ENCODE results near the gene ZNF277.

The ZNF277 gene

DNA sequence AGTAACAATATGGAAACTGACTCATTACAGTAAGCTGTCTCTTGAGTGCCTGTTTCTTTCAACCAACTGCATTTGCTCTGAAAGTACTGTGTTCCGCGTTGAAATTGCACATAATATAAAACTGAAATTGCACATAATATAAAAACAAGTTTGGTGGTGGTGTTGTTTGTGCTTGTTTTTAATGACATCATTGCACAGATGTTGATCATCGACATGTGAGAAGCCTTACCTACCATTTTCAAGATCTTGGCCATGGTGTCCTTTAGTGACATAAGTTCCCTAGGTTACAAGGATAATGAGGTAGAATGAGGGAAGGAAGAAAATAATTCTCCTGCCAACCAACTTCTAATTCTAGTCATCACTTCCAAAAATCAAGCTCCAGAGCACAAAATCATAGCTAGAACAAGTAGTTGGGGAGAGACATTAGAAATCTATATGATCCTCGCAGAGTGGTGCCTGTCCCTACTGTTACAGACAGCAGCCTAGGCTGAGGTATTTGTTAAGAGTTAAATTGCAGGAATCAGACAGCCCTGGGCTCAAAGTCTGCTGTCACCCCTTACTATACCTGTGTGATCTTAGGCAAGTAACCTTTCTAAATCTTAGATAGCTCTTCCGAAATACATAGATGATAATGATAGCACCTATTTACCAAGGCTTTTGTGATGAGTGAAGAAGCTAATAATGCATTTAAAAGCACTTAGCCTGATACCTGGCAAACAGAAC is 29.6 kb upstream of the ZNF277 start:
- no peak for ATAC-seq
- TF ChIP-seq, protein P1, sequence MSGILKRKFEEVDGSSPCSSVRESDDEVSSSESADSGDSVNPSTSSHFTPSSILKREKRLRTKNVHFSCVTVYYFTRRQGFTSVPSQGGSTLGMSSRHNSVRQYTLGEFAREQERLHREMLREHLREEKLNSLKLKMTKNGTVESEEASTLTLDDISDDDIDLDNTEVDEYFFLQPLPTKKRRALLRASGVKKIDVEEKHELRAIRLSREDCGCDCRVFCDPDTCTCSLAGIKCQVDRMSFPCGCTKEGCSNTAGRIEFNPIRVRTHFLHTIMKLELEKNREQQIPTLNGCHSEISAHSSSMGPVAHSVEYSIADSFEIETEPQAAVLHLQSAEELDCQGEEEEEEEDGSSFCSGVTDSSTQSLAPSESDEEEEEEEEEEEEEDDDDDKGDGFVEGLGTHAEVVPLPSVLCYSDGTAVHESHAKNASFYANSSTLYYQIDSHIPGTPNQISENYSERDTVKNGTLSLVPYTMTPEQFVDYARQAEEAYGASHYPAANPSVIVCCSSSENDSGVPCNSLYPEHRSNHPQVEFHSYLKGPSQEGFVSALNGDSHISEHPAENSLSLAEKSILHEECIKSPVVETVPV (CRISPR knock-in tag; IDR thresholded peaks at IDR 0.05): no peak
- no peak for TF ChIP-seq PPARA (CRISPR knock-in tag; IDR thresholded peaks at IDR 0.05; ENCODE audit: borderline replicate concordance)
- TF ChIP-seq TOX (CRISPR knock-in tag; IDR thresholded peaks at IDR 0.05; ENCODE audit: borderline replicate concordance): no peak
- TF ChIP-seq ZNF8 (CRISPR knock-in tag; IDR thresholded peaks at IDR 0.05): no peak
- TF ChIP-seq ZFP30 (CRISPR knock-in tag; IDR thresholded peaks at IDR 0.05): no peak
- no peak for TF ChIP-seq SNAI2 (CRISPR knock-in tag; IDR thresholded peaks at IDR 0.05)

DNA sequence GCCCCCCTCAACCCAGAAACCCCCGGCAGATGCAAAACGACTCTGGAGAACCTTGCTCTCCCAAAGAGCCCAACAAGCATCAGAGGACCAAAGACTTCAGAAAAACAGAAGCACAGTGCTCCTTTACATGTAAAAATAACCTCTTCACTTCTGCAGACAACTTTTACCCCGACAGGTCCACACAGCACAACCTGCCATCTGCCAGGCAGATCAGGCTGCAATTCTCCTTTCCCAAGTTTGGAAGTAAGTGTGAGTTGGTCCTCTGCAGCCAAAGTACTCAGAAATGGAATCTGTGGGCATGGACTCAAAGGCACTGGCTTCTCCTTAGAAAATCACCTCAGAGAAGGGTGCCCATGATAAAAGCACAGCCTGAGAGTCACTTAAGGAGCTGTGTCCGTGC is 26.3 kb upstream of the ZNF277 start:
- ATAC-seq: no peak
- no peak for TF ChIP-seq ZNF8 (CRISPR knock-in tag; IDR thresholded peaks at IDR 0.05)
- TF ChIP-seq TCF4 (CRISPR knock-in tag; IDR thresholded peaks at IDR 0.05; ENCODE audit: borderline replicate concordance): no peak
- no peak for TF ChIP-seq ZNF70 (CRISPR knock-in tag; IDR thresholded peaks at IDR 0.05)
- no peak for TF ChIP-seq ARNTL (CRISPR knock-in tag; IDR thresholded peaks at IDR 0.05; ENCODE audit: borderline replicate concordance, low read depth)
- TF ChIP-seq ISL1 (CRISPR knock-in tag; IDR thresholded peaks at IDR 0.05): no peak
- no peak for TF ChIP-seq GLIS3 (CRISPR knock-in tag; IDR thresholded peaks at IDR 0.05)
- TF ChIP-seq BACH2 (CRISPR knock-in tag; IDR thresholded peaks at IDR 0.05; ENCODE audit: borderline replicate concordance): no peak
- TF ChIP-seq ZC3H10 (CRISPR knock-in tag; IDR thresholded peaks at IDR 0.05): no peak

DNA sequence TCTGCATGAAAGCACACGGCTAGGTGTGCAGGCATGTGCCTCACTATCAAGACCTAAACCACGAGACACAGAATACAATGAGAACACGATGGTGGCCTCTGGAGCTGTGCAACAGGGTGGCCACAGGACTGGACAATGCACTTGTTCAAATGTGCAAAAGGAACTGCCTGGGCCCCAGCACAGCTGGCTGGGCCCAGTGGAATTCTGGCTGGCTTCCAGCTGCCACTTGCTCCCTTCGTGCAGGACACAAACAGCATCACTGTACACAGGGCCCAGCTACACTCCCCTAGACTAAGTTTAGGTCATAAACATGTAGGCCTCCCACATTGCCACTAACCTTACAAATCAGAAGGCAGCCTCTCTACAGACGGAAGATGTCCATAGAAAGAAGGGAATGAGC is 23.7 kb upstream of the ZNF277 start:
- TF ChIP-seq ZFP30 (CRISPR knock-in tag; IDR thresholded peaks at IDR 0.05): no peak
- TF ChIP-seq, protein P2, sequence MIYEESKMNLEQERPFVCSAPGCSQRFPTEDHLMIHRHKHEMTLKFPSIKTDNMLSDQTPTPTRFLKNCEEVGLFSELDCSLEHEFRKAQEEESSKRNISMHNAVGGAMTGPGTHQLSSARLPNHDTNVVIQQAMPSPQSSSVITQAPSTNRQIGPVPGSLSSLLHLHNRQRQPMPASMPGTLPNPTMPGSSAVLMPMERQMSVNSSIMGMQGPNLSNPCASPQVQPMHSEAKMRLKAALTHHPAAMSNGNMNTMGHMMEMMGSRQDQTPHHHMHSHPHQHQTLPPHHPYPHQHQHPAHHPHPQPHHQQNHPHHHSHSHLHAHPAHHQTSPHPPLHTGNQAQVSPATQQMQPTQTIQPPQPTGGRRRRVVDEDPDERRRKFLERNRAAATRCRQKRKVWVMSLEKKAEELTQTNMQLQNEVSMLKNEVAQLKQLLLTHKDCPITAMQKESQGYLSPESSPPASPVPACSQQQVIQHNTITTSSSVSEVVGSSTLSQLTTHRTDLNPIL (CRISPR knock-in tag; IDR thresholded peaks at IDR 0.05; ENCODE audit: low read depth): no peak
- TF ChIP-seq, protein P3, sequence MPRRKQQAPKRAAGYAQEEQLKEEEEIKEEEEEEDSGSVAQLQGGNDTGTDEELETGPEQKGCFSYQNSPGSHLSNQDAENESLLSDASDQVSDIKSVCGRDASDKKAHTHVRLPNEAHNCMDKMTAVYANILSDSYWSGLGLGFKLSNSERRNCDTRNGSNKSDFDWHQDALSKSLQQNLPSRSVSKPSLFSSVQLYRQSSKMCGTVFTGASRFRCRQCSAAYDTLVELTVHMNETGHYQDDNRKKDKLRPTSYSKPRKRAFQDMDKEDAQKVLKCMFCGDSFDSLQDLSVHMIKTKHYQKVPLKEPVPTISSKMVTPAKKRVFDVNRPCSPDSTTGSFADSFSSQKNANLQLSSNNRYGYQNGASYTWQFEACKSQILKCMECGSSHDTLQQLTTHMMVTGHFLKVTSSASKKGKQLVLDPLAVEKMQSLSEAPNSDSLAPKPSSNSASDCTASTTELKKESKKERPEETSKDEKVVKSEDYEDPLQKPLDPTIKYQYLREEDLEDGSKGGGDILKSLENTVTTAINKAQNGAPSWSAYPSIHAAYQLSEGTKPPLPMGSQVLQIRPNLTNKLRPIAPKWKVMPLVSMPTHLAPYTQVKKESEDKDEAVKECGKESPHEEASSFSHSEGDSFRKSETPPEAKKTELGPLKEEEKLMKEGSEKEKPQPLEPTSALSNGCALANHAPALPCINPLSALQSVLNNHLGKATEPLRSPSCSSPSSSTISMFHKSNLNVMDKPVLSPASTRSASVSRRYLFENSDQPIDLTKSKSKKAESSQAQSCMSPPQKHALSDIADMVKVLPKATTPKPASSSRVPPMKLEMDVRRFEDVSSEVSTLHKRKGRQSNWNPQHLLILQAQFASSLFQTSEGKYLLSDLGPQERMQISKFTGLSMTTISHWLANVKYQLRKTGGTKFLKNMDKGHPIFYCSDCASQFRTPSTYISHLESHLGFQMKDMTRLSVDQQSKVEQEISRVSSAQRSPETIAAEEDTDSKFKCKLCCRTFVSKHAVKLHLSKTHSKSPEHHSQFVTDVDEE (CRISPR knock-in tag; IDR thresholded peaks at IDR 0.05): no peak
- TF ChIP-seq, protein P4, sequence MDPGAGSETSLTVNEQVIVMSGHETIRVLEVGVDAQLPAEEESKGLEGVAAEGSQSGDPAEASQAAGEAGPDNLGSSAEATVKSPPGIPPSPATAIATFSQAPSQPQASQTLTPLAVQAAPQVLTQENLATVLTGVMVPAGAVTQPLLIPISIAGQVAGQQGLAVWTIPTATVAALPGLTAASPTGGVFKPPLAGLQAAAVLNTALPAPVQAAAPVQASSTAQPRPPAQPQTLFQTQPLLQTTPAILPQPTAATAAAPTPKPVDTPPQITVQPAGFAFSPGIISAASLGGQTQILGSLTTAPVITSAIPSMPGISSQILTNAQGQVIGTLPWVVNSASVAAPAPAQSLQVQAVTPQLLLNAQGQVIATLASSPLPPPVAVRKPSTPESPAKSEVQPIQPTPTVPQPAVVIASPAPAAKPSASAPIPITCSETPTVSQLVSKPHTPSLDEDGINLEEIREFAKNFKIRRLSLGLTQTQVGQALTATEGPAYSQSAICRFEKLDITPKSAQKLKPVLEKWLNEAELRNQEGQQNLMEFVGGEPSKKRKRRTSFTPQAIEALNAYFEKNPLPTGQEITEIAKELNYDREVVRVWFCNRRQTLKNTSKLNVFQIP (CRISPR knock-in tag; IDR thresholded peaks at IDR 0.05; ENCODE audit: borderline replicate concordance, low read depth): no peak
- no peak for TF ChIP-seq TCF4 (CRISPR knock-in tag; IDR thresholded peaks at IDR 0.05; ENCODE audit: borderline replicate concordance)
- no peak; the same call in 2 of the 3 replicates for ATAC-seq

DNA sequence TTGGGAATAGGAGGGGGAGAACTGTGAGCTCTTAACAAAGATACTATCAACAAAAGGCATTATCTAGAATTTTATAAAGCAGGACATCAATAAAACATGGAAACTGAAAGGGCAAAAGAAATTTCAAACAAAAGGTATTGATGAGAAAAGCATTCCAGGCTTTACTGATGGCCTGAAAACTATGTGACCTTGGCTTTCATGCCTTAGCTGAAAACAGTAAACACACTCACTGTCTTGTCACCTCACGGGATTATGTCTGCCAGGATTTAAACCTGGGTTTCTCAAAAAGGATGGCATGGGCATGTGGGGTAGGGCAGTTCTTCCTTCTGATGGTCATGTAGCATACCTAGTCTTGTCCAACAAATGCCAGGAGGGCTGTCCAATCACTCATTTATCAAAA is 23.2 kb upstream of the ZNF277 start:
- no peak for ATAC-seq
- TF ChIP-seq ZFP3 (CRISPR knock-in tag; IDR thresholded peaks at IDR 0.05) (no peak), CSDC2 (CRISPR knock-in tag; IDR thresholded peaks at IDR 0.05) (no peak), GLIS3 (CRISPR knock-in tag; IDR thresholded peaks at IDR 0.05) (no peak), ZFP30 (CRISPR knock-in tag; IDR thresholded peaks at IDR 0.05) (no peak), ZNF8 (CRISPR knock-in tag; IDR thresholded peaks at IDR 0.05) (no peak), ARNTL (CRISPR knock-in tag; IDR thresholded peaks at IDR 0.05; ENCODE audit: borderline replicate concordance, low read depth) (no peak)

DNA sequence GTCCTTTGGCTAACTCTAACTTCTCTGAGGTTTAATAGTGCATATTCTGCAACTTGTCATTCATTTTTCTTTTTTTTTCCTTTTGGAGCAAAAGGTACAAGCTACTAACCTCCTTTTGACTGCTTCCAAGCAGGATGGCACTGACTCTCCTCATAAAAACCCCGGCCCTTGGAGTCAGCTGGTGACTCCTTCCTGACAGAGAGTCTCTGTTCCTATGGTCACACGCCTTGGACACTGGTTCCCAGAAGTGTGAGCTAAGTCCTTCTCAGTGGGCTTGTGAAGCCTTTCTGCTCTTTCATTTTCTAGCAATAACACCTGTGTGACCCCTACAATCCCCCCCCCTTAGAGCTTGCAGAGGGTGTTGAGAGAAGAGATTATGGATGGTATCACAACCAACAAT is 22.0 kb upstream of the ZNF277 start:
- TF ChIP-seq TOX (CRISPR knock-in tag; IDR thresholded peaks at IDR 0.05; ENCODE audit: borderline replicate concordance) (no peak), ZC3H10 (CRISPR knock-in tag; IDR thresholded peaks at IDR 0.05) (no peak), ESRRG (CRISPR knock-in tag; IDR thresholded peaks at IDR 0.05) (no peak), ZFP30 (CRISPR knock-in tag; IDR thresholded peaks at IDR 0.05) (no peak), OSR1 (CRISPR knock-in tag; IDR thresholded peaks at IDR 0.05) (no peak)
- no peak for ATAC-seq

Data from SK-N-SH treated with all-trans-retinoic acid at 6 μM for 48 hours (cell line).